B cell (primary cell): ENCODE results near the gene SYTL2. TPM values are rescaled to one million over a fixed set of nuclear protein-coding genes. Genes with fewer than 3 reads are reported as not detected.

Source experiments
- ATAC-seq: fragments of 200-7000 bp; cut with Tn5 transposase; one replicate; pipeline ENCODE4 v1.10.0; 2021; ENCODE audit warnings: low read depth, mild to moderate bottlenecking, moderate number of reproducible peaks, moderate library complexity
- CTCF ChIA-PET: fragments of 350-600 bp; sonication (Branson Sonifier 250); formaldehyde crosslinking; loops from one replicate; lab custom pipeline; 2021; ENCODE audit warnings: antibody characterized with exemption, inconsistent platforms; lab: Charles Lee
- POLR2A ChIA-PET: fragments of 350-600 bp; sonication (Branson Sonifier 250); formaldehyde crosslinking; loops from one replicate; lab custom pipeline; 2021; ENCODE audit warnings: antibody characterized with exemption; lab: Charles Lee
- DNase-seq: peaks from one replicate; pipeline ENCODE4 v3.0.0; 2013
- H2AFZ ChIP-seq: 2 replicates; pipeline ENCODE4 v1.6.1; 2012; ENCODE audit warnings: mild to moderate bottlenecking, low read depth, low read length; ENCODE audit not compliant: insufficient read depth, poor library complexity, severe bottlenecking
- H3K27ac ChIP-seq, 2 donors: 1 replicate in 1 of 2; 2 replicates in 1 of 2; pipeline ENCODE4 v1.5.1; 2012 to 2013; ENCODE audit warnings: low read length in 2 of 2, mild to moderate bottlenecking in 2 of 2, moderate library complexity in 1 of 2
- H3K27me3 ChIP-seq, 4 experiments: fragments of 200-600 bp in 1 of 4; sonication (generic) in 1 of 4; replicated peaks in 1 of 4; 1 replicate in 2 of 4; 2 replicates in 2 of 4; pipeline versions ENCODE4 v1.6.1 to v1.7.0; 2013 to 2016; ENCODE audit warnings: low read length in 3 of 4, mild to moderate bottlenecking in 2 of 4, mixed read lengths in 1 of 4, moderate library complexity in 1 of 4; ENCODE audit not compliant: insufficient read depth in 4 of 4, control insufficient read depth in 3 of 4; ENCODE audit errors: control extremely low read depth in 1 of 4
- H3K36me3 ChIP-seq, 2 experiments: replicated peaks in 1 of 2; 1 replicate in 1 of 2; 2 replicates in 1 of 2; pipeline versions ENCODE4 v1.6.1 to v1.7.1; 2013; ENCODE audit warnings: low read length in 1 of 2; ENCODE audit not compliant: insufficient read depth in 2 of 2, control insufficient read depth in 1 of 2; ENCODE audit errors: control extremely low read depth in 1 of 2, extremely low read depth in 1 of 2
- H3K4me1 ChIP-seq, 2 donors: fragments of 200-600 bp in 1 of 2; sonication (generic) in 1 of 2; 1 replicate in 1 of 2; 2 replicates in 1 of 2; pipeline versions ENCODE4 v1.5.1 to v1.6.1; 2013 to 2017; ENCODE audit warnings: low read length in 2 of 2; ENCODE audit not compliant: control insufficient read depth in 2 of 2, insufficient read depth in 2 of 2
- H3K4me2 ChIP-seq: replicated peaks from 2 replicates; pipeline ENCODE3; 2012; ENCODE audit warnings: mild to moderate bottlenecking, low read depth, low read length; ENCODE audit not compliant: poor library complexity, severe bottlenecking
- H3K4me3 ChIP-seq, 5 experiments: fragments of 200-600 bp in 1 of 5; sonication (generic) in 1 of 5; 1 replicate in 3 of 5; 2 replicates in 2 of 5; pipeline versions ENCODE4 v1.5.1 to v1.7.0; 2011 to 2016; ENCODE audit warnings: low read length in 4 of 5, mild to moderate bottlenecking in 4 of 5, low read depth in 2 of 5, control low read depth in 1 of 5, moderate library complexity in 1 of 5; ENCODE audit not compliant: insufficient read depth in 1 of 5; ENCODE audit errors: control extremely low read depth in 1 of 5, extremely low read depth in 1 of 5
- H3K79me2 ChIP-seq: fragments of 200-600 bp; sonication (generic); one replicate; pipeline ENCODE4 v1.6.0; 2016; ENCODE audit warnings: low read length; ENCODE audit not compliant: control insufficient read depth, insufficient read depth
- H3K9ac ChIP-seq: fragments of 200-600 bp; sonication (generic); 2 replicates; pipeline ENCODE4 v1.6.1; 2017; ENCODE audit warnings: mild to moderate bottlenecking, low read length, moderate library complexity
- H3K9me3 ChIP-seq, 3 donors: one replicate each; pipeline versions ENCODE4 v1.6.1 to v1.7.1; 2013; ENCODE audit warnings: low read length in 2 of 3; ENCODE audit not compliant: control insufficient read depth in 2 of 3, insufficient read depth in 1 of 3; ENCODE audit errors: control extremely low read depth in 1 of 3
- H4K20me1 ChIP-seq: 2 replicates; pipeline ENCODE4 v1.6.0; 2012; ENCODE audit warnings: mild to moderate bottlenecking, low read length; ENCODE audit not compliant: insufficient read depth, control insufficient read depth, poor library complexity, severe bottlenecking
- H3K27ac Mint-ChIP-seq: one replicate; pipeline ENCODE4 v1.8.0; 2021; ENCODE audit warnings: mixed read lengths
- H3K27me3 Mint-ChIP-seq: one replicate; pipeline ENCODE4 v1.8.0; 2021; ENCODE audit warnings: mixed read lengths
- H3K4me1 Mint-ChIP-seq: one replicate; pipeline ENCODE4 v1.8.0; 2021; ENCODE audit warnings: mixed read lengths
- H3K4me3 Mint-ChIP-seq: one replicate; pipeline ENCODE4 v1.8.0; 2021; ENCODE audit warnings: mixed read lengths
- H3K9me3 Mint-ChIP-seq: one replicate; pipeline ENCODE4 v1.8.0; 2022; ENCODE audit warnings: mixed read lengths; ENCODE audit not compliant: insufficient read depth
- CTCF ChIP-seq: fragments of 200-600 bp; IDR thresholded peaks from one replicate; pipeline ENCODE4 v1.8.0; 2022; ENCODE audit warnings: antibody characterized with exemption, mild to moderate bottlenecking
- EZH2 ChIP-seq: IDR thresholded peaks from 2 replicates; pipeline ENCODE4 v1.6.1; 2012; ENCODE audit warnings: borderline replicate concordance, low read depth, mild to moderate bottlenecking, moderate library complexity, low read length; ENCODE audit not compliant: insufficient read depth, poor library complexity, severe bottlenecking
- WGBS: methylation state at CpG from one replicate; pipeline ENCODE4 v1.1.5; 2013; ENCODE audit warnings: missing lambda C conversion rate; ENCODE audit not compliant: insufficient coverage; 5-methylcytosine and 5-hydroxymethylcytosine counted together
- intact Hi-C: fragments of 100-400 bp; cut with micrococcal nuclease; formaldehyde crosslinking; loops from one replicate; pipeline ENCODE4 v1.10.0; 2022
- polyA plus RNA-seq: library from polyadenylated mRNA; depleted of rRNA; stranded (reverse); fragments of >200 nt; gene quantifications from 2 replicates; pipeline ENCODE4 v1.2.3, GENCODE V29; 2012
- total RNA-seq, 2 donors: library from RNA; stranded (reverse); fragments of 120-200 nt in 1 of 2; gene quantifications; 1 replicate in 1 of 2; 2 replicates in 1 of 2; pipeline versions ENCODE4 v1.2.3 to v1.2.4, GENCODE V29; 2013 to 2022

SYTL2 gene
- total and polyA plus RNA-seq, 2 donors (not counting 1 experiment from before 2014, with no cell fraction given) = 0.86 to 2.9 TPM

- no peak overlapping the region for H3K9ac ChIP-seq
- H4K20me1 ChIP-seq = no peaks in the 10 kb centered on the region
- Mint-ChIP-seq H3K4me1 (peaks cover 4% of the 10 kb centered on the region), H3K9me3 (no peaks in the 10 kb centered on the region), H3K27me3 (no peaks in the 10 kb centered on the region), H3K27ac (no peak overlapping the region), H3K4me3 (no peak overlapping the region)
- DNase-seq (no peak), ATAC-seq (no peak)
- 100% methylated on average over 1 of the region's 4 CpGs for WGBS
- H3K4me2 ChIP-seq = no peak overlapping the region
- peaks cover 0 to 2% of the 10 kb centered on the region in 2 donors for H3K4me1 ChIP-seq
- ChIA-PET POLR2A (no interaction called here), CTCF (no interaction called here)
- no peak overlapping the region for H2AFZ ChIP-seq
- no peak overlapping the region for H3K4me3 ChIP-seq
- H3K36me3 ChIP-seq = no peaks in the 10 kb centered on the region
- no peak overlapping the region for H3K27ac ChIP-seq
- no peaks in the 10 kb centered on the region for H3K9me3 ChIP-seq
- H3K79me2 ChIP-seq = no peaks in the 10 kb centered on the region
- no peaks in the 10 kb centered on the region for H3K27me3 ChIP-seq
- intact Hi-C loops = no loop called here
- TF ChIP-seq EZH2 = no peak
- no peak for TF ChIP-seq CTCF
Observed at GRCh38 chr11:85742348-85742747, 68.6 kb downstream of the SYTL2 start.

- no peak overlapping the region for H3K27ac ChIP-seq
- ATAC-seq = no peak
- intact Hi-C loops = no loop called here
Observed at GRCh38 chr11:85740481-85741400, 70.2 kb downstream of the SYTL2 start.

More at GRCh38 chr11:85740481-85741400, 70.2 kb downstream of the SYTL2 start:
- WGBS = no CpG with 5 or more reads among the region's 4 CpGs
- Mint-ChIP-seq H3K27me3 (peaks cover 2% of the 10 kb centered on the region), H3K4me1 (peaks cover 4% of the 10 kb centered on the region), H3K9me3 (no peaks in the 10 kb centered on the region), H3K4me3 (no peak overlapping the region), H3K27ac (no peak overlapping the region)
- peaks cover 0 to 2% of the 10 kb centered on the region in 2 donors for H3K4me1 ChIP-seq
- H3K27me3 ChIP-seq = no peaks in the 10 kb centered on the region
- POLR2A ChIA-PET = no interaction called here
- H3K9ac ChIP-seq = no peak overlapping the region
- TF ChIP-seq CTCF = no peak
- TF ChIP-seq EZH2 = no peak
- H3K9me3 ChIP-seq = no peaks in the 10 kb centered on the region
- no peaks in the 10 kb centered on the region for H3K79me2 ChIP-seq
- CTCF ChIA-PET = interaction anchor here (1.1 kb wide), 1 partner anchor 114 kb away, joined by 4 read pairs; the partner anchor contains the start of gene CCDC83
- no peaks in the 10 kb centered on the region for H4K20me1 ChIP-seq
- no peaks in the 10 kb centered on the region for H3K36me3 ChIP-seq
- no peak overlapping the region for H3K4me3 ChIP-seq
- no peak overlapping the region for H3K4me2 ChIP-seq
- no peak overlapping the region for H2AFZ ChIP-seq
- DNase-seq = no peak
